DMS 273 treated with DMSO at 0.1 percent for 48 hours (cell line): Measurements from ENCODE around the gene TIMP2.

Experiments
- DNase-seq: peaks from one replicate; lab custom pipeline; 2025; lab: John Stamatoyannopoulos, UW

Gene TIMP2

GRCh38 chr17:78865682-78866390, 59.4 kb downstream of the TIMP2 start:
- DNase-seq: no peak

GRCh38 chr17:78864117-78864516, 61.1 kb downstream of the TIMP2 start:
- no peak for DNase-seq

GRCh38 chr17:78862073-78863023, 62.8 kb downstream of the TIMP2 start:
- no peak for DNase-seq

DNA sequence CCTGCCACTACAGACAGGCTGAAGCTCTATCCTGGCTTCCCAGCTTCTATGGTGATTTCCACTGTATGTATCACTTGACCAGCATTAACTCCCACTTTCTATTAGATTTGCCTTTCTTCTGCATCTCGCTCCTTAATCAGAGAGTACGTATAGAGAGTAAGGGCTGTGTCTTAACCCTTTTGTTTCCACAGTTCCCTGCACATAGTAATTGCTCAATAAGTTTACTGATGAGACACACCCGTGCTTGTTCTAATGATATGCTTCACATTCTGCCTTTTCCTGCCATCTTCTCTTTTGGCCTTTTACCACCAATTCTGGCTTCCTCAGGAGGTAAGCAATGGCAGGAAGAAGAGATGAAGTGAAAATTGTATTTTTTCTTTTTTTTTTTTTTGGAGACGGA, 64.0 kb downstream of the TIMP2 start:
- DNase-seq: no peak

- DNase-seq: no peak
Observed at GRCh38 chr17:78859051-78859450, 66.1 kb downstream of the TIMP2 start.

- DNase-seq: no peak
Observed at GRCh38 chr17:78857266-78857665, 67.9 kb downstream of the TIMP2 start.

- DNase-seq: no peak
Observed at GRCh38 chr17:78855561-78856165, 69.5 kb downstream of the TIMP2 start.

GRCh38 chr17:78854508-78854907, 70.7 kb downstream of the TIMP2 start:
- no peak for DNase-seq

GRCh38 chr17:78853926-78854394, 71.2 kb downstream of the TIMP2 start:
- no peak for DNase-seq

DNA sequence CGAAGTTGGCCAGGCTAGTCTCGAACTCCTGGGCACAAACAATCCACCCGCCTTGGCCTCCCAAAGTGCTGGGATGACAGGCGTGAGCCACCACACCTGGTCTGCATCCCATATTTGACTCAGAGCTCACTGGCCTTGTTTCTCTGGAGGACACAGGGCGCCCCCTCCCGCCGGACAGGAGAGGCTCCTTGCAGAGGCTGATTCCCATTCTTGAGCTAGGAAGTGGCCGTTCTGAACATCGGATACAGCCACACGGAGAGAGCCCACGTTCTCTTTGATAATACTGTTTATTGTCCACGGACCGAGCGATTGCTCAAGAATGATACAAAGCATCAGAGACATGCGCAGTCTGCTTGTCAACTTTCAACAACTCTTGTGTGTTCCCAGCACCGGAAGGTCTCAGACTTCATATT, 72.5 kb downstream of the TIMP2 start:
- DNase-seq: no peak

- DNase-seq: no peak
Observed at GRCh38 chr17:78849026-78849425, 76.2 kb downstream of the TIMP2 start.

GRCh38 chr17:78847052-78847451, 78.1 kb downstream of the TIMP2 start:
- DNase-seq: no peak

DNA sequence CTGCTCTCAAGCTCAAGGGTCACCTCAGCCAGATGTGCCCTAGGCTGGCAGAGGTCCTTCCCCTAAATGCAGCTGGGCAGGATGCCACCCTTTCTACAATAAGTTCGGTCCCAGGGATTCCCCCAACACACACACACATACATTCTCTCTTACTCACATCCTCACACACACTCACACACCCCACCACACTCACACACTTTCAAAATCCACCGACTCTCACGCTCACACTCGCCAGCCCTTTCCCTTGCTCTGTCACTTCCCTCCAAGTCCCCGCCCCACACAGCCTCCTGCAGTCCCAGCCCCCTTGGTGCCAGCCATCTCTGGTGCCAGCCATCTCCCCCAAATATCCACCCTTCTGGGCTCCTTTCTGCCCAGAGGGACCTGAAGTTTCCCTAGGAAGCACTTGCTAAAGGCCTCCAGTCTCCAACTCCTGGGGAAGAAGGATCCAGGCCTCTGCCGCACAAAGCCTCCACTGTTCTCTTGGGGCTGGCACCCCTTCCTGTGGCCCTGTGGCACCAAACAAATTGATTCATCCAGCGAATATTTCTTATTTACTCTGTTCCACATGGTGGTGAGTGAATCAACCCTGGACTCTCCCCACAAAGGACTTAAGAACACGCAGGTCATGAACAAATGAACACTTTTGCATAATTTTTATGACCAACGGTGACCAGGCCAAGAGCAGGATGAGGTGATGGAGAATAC, 80.7 kb downstream of the TIMP2 start:
- no peak for DNase-seq

DNA sequence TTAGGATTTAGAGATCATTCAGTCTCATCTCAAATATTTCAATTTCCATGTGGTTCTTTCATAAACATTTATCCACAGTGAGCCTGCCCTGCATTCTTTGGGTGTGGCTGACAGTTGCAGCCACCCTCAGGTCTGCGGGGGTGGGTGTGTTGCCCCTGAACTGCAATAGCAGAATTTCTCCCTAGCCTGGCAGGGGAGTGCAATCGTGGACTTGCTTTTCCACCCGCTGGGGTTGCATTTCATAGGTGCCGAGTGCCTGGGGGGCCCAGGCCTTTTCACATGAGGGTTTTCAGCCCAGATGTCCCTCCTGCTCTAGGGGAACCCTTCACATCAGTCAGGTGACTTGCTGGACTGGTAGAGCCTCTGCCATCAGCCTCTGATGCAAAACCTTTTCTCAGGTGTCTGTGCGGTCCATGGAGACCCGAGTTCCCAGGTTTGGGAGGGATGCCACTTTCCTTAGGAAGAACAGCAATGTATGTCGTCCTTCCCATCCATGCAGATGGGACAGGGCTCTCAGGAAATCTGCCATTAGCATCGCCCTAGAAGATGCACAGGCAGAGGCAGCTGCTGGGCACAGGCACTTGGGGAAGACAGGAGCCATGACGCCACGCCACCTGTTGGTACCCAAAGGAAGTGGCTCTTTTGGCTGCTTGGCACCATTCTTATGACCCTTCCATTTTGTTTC, 82.2 kb downstream of the TIMP2 start:
- peak; percentile 62 for DNase-seq

DNA sequence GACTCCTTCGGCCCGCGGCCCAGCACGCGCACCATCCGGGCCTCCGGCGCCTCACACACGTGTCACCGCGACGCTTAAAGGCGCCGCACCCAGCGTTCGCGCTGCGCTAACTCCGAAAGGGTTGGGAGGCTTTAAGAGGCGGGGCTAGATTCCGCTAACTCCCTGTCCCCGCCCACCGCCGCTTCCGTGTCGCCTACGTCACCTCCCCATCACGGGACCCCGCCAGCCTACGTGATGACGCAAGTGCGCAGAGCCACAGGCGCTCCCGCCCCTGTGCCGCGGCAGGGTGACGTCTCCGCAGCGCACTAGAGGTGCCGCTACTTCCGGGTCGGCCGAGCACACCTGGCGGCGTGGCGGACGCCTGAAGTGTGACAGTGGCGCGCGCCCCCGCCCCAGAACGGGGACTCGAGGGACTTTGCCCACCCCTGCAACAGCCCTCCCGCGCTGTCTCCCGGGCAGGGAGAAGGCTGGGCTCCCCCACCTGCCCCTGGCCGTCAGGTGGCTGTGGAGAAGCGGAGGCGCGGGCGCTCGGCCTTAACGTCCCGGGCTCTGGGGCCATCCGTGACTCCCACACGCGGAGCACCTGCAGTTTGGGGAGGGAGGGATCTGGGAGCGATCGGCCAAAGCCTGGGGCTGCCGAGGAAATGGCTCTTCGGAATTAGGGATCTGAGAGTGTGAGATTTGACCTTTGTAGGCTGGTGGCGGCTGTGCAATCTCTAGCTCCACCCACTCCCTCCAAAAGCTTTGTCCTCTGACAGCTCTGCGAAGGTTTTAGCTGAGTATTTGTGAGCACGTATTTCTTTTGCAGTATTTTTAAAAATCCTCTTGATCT, 84.2 kb downstream of the TIMP2 start, which contains the start of gene USP36:
USP36 (minus strand) TSS at position 35 of the 832 bp plus-strand sequence. CDS start 4,451 bp downstream, outside the sequence.
- peak; percentile 93 for DNase-seq

- DNase-seq: no peak
Observed at GRCh38 chr17:78840530-78840779, 84.7 kb downstream of the TIMP2 start.

DNA sequence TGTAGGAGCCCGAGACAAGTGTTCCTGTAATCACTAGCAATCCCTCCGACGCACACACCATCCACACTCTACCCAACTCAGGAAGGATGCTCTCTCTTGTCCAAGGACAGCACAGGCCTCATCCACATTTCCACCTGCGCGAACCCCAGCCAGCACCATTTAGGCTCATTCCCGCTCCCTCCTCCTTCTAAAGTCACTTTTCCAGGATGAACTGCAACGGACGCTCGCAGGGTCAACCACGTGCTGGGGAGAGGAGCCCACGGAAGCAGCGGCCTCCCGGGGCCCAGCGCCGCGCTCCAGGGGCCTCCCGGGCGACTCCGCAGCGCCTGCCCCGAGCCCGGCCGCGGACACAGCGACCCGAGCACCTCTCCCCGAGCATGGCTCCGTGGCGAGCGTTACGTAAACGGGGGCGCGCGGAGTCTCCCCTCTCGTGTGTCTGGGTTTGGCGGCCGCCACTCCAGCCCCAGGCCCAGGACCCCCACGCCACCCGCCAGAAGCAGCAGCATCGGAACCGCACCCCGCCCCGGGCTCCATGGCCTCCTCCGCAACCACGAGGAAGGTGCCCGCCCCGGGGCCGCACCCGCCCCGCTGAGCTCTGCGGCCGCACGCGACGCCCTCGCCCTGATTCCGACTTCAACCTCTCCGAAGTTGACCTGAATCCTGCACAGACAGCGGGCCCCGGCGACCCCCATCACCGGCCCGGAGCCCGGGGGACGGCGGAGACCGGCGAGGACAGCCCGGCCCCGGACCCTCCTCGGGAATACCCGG, 85.2 kb downstream of the TIMP2 start:
- DNase-seq: no peak

DNA sequence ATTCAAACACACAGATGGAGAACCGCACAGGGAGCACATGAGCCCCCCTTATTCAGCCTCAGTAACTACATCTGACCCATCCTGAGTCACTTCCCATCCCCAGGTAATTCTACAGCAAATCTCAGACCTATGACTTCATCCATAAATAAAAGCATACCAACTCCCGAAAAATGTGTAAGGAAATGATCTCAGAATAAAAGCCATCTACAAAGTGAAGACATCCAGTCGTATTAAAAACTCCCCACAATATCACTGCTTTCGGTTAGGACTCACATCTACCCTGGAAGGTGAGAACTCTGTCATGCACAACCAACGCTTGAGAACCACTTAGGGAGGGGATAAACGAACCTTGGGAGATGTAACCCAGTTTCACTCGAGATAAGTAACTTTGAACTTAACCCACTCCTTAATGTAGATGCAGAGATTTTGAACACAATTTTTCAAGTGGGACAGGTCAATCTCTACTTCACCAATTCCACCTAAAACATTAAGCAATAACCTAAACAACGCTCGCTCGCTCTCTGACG, 85.9 kb downstream of the TIMP2 start:
- DNase-seq: no peak

GRCh38 chr17:78838574-78839005, 86.6 kb downstream of the TIMP2 start:
- DNase-seq: no peak
